HepG2 (cell line): ENCODE results near the gene ACSL1.

Experiments used
- BHLHE40 ChIP-seq: IDR thresholded peaks from 2 replicates; pipeline ENCODE4 v1.6.1; 2011; ENCODE audit warnings: low read length, improper control_type of control experiment
- EP300 ChIP-seq, 3 experiments: sonication (generic) in 1 of 3; formaldehyde crosslinking in 1 of 3; IDR thresholded peaks; 2 replicates each; pipeline versions ENCODE4 v1.5.1 to v1.6.1; 2011 to 2020; ENCODE audit warnings: low read depth in 2 of 3, low read length in 2 of 3, borderline replicate concordance in 1 of 3, improper control_type of control experiment in 1 of 3, mild to moderate bottlenecking in 1 of 3, missing genetic modification reagents in 1 of 3, moderate library complexity in 1 of 3
- NBN ChIP-seq: fragments of 450-650 bp; conservative IDR thresholded peaks from 2 replicates; pipeline ENCODE4 v1.6.1; 2017
- POLR2A ChIP-seq, 2 experiments: IDR thresholded peaks; 2 replicates each; pipeline ENCODE4 v1.6.1; 2011; ENCODE audit warnings: low read depth in 2 of 2, low read length in 2 of 2, mild to moderate bottlenecking in 1 of 2, moderate library complexity in 1 of 2; ENCODE audit not compliant: insufficient read depth in 1 of 2
- SP2 ChIP-seq: sonication (generic); formaldehyde crosslinking; IDR thresholded peaks from 2 replicates; pipeline ENCODE4 v1.5.1; 2020; ENCODE audit warnings: mild to moderate bottlenecking, missing genetic modification reagents
- ZFX ChIP-seq: sonication (generic); formaldehyde crosslinking; IDR thresholded peaks from 2 replicates; pipeline ENCODE4 v1.4.0; 2020; ENCODE audit warnings: mild to moderate bottlenecking, low read depth, missing genetic modification reagents, moderate library complexity
- ZGPAT ChIP-seq: IDR thresholded peaks from 2 replicates; pipeline ENCODE4 v1.6.1; 2016; ENCODE audit warnings: mild to moderate bottlenecking
- ZNF24 ChIP-seq: fragments of 450-650 bp; IDR thresholded peaks from 2 replicates; pipeline ENCODE4 v1.6.1; 2017; ENCODE audit warnings: antibody characterized with exemption, mild to moderate bottlenecking
- ZNF776 ChIP-seq: sonication (generic); formaldehyde crosslinking; IDR thresholded peaks from 2 replicates; pipeline ENCODE4 v1.4.0; 2020; ENCODE audit warnings: mild to moderate bottlenecking, missing genetic modification reagents
- ZNF891 ChIP-seq: sonication (generic); formaldehyde crosslinking; IDR thresholded peaks from 2 replicates; pipeline ENCODE4 v1.5.0; 2020; ENCODE audit warnings: mild to moderate bottlenecking, missing genetic modification reagents
- TF ChIP-seq, protein P1 (sequence below): sonication (generic); formaldehyde crosslinking; IDR thresholded peaks from 2 replicates; pipeline ENCODE4 v1.8.0; 2022; ENCODE audit warnings: mild to moderate bottlenecking, missing genetic modification reagents, borderline replicate concordance
- TF ChIP-seq, protein P2 (sequence below): sonication (generic); formaldehyde crosslinking; IDR thresholded peaks from 2 replicates; pipeline ENCODE4 v1.5.0; 2020; ENCODE audit warnings: mild to moderate bottlenecking, missing genetic modification reagents, moderate library complexity

DNA sequence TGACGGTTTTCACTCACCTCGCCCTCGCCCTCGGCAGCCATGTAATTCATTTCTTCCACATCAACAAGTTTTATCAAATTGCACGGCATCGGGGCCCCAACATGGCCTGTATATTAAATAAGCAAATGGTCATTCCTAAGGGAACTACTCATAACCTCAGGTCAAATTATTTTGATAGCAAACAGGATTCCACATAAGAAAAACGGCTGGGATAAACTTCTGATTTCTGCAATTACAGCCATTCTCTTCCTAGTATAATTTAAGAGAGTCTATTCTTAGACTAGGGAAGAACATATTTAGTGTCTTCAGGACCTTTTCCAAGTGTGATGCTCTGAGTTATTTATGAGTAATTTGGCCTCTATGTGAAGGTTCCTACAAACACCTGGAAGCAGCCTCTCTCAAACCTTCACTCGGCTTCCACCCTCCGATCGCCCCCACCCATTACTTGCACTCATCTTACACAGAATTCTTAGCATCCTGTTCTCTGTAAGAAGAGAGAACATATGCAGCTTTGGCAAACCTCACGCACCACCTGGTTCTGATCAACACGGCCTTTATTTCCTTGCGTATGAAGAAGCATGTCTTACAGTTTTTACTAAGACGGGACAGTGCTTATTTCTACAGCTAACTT, 62.5 kb downstream of the ACSL1 start:
- TF ChIP-seq ZGPAT (no peak), ZNF891 (CRISPR knock-in tag) (no peak), POLR2A (IDR thresholded peaks at IDR 0.05; ENCODE audit: insufficient read depth in 1 of 2, low read depth in 2 of 2, low read length in 2 of 2) (no peak), SP2 (no peak), ZFX (no peak), BHLHE40 (no peak), NBN (no peak), ZNF24 (no peak), ZNF776 (CRISPR knock-in tag) (no peak), EP300 (IDR thresholded peaks at IDR 0.05; ENCODE audit: low read depth in 2 of 2, low read length in 2 of 2) (no peak), EP300 (CRISPR knock-in tag; IDR thresholded peaks at IDR 0.05; ENCODE audit: borderline replicate concordance) (no peak)
- TF ChIP-seq, protein P1, sequence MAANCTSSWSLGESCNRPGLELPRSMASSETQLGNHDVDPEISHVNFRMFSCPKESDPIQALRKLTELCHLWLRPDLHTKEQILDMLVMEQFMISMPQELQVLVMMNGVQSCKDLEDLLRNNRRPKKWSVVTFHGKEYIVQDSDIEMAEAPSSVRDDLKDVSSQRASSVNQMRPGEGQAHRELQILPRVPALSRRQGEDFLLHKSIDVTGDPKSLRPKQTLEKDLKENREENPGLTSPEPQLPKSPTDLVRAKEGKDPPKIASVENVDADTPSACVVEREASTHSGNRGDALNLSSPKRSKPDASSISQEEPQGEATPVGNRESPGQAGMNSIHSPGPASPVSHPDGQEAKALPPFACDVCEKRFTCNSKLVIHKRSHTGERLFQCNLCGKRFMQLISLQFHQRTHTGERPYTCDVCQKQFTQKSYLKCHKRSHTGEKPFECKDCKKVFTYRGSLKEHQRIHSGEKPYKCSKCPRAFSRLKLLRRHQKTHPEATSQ: no peak
- TF ChIP-seq, protein P2, sequence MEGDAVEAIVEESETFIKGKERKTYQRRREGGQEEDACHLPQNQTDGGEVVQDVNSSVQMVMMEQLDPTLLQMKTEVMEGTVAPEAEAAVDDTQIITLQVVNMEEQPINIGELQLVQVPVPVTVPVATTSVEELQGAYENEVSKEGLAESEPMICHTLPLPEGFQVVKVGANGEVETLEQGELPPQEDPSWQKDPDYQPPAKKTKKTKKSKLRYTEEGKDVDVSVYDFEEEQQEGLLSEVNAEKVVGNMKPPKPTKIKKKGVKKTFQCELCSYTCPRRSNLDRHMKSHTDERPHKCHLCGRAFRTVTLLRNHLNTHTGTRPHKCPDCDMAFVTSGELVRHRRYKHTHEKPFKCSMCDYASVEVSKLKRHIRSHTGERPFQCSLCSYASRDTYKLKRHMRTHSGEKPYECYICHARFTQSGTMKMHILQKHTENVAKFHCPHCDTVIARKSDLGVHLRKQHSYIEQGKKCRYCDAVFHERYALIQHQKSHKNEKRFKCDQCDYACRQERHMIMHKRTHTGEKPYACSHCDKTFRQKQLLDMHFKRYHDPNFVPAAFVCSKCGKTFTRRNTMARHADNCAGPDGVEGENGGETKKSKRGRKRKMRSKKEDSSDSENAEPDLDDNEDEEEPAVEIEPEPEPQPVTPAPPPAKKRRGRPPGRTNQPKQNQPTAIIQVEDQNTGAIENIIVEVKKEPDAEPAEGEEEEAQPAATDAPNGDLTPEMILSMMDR: no peak
